HG02678 (cell line): ENCODE data around the gene MPDU1.
"Not testable (repeated sequence)": the region's sequence is repeated elsewhere in the genome, so short reads cannot be mapped to it uniquely, and the experiment has no call there.

Source experiments
- ATAC-seq: cut with Tn5 transposase; IDR thresholded peaks from one replicate; pipeline ENCODE4 v1.9.1; 2021; ENCODE audit warnings: mild to moderate bottlenecking, moderate library complexity; ENCODE audit not compliant: unreplicated experiment

Gene MPDU1

GRCh38 chr17:7613769-7614424 is 30.2 kb downstream of the MPDU1 start:
- ATAC-seq: no peak

- ATAC-seq: peak; percentile 89
Measured at GRCh38 chr17:7614425-7615264, 31.0 kb downstream of the MPDU1 start, which contains the start of gene FXR2. TSS of gene FXR2 (minus strand) at chr17:7614897. CDS start at chr17:7614532, 365 bp downstream.

- no peak for ATAC-seq
Measured at GRCh38 chr17:7615265-7615747, 31.7 kb downstream of the MPDU1 start.

GRCh38 chr17:7618608-7619007 is 35.0 kb downstream of the MPDU1 start:
- no peak for ATAC-seq

GRCh38 chr17:7620835-7621234 is 37.2 kb downstream of the MPDU1 start:
- no peak for ATAC-seq

- ATAC-seq: no peak
Measured at GRCh38 chr17:7623661-7624060, 40.0 kb downstream of the MPDU1 start.

GRCh38 chr17:7625749-7626148 is 42.1 kb downstream of the MPDU1 start:
- ATAC-seq: not testable (repeated sequence)

- no peak for ATAC-seq
Measured at GRCh38 chr17:7626307-7626706, 42.7 kb downstream of the MPDU1 start.

- ATAC-seq: no peak
Measured at GRCh38 chr17:7626956-7627249, 43.3 kb downstream of the MPDU1 start.

- ATAC-seq: peak; percentile 90
Measured at GRCh38 chr17:7627250-7628121, 43.8 kb downstream of the MPDU1 start, which contains the start of gene SAT2. TSS of gene SAT2 (minus strand) at chr17:7627821. CDS start at chr17:7627635, 186 bp downstream.

GRCh38 chr17:7629939-7630571 is 46.4 kb downstream of the MPDU1 start, which contains the start of gene SHBG:
TSS of gene SHBG (plus strand) at chr17:7630135. CDS start at chr17:7630173, 38 bp downstream.
- ATAC-seq: no peak

GRCh38 chr17:7631398-7632380 is 48.0 kb downstream of the MPDU1 start:
- ATAC-seq: no peak

- ATAC-seq: no peak
Measured at GRCh38 chr17:7632492-7632894, 48.8 kb downstream of the MPDU1 start.

- ATAC-seq: no peak
Measured at GRCh38 chr17:7633093-7633492, 49.4 kb downstream of the MPDU1 start.

GRCh38 chr17:7634384-7634783 is 50.7 kb downstream of the MPDU1 start:
- no peak for ATAC-seq

- no peak for ATAC-seq
Measured at GRCh38 chr17:7636163-7636562, 52.5 kb downstream of the MPDU1 start.
